ENCODE results near the gene DNMBP. TPM values are rescaled to one million over a fixed set of nuclear protein-coding genes. Genes with fewer than 3 reads are reported as not detected.

The DNMBP gene
- total and polyA plus RNA-seq, 2 donors (not counting 3 experiments of a cell fraction or from before 2014, with no cell fraction given), result 32.0 to 53.4 TPM

GRCh38 chr10:100019787-100020141 lies 10.0 kb upstream of the DNMBP start:
- dilution Hi-C loops (cut with MboI; ENCODE audit: extremely low pct_ligation_motif_present, low sequenced_read_pairs), result no loop called here
- DNase-seq (ENCODE audit: low read depth, low spot score), result no peak
- Histone ChIP-seq H3K9me3 (replicated peaks; ENCODE audit: control insufficient read depth, insufficient read depth, low read length) (no peaks in the 10 kb centered on the region), H2AFZ (ENCODE audit: low read depth, low read length) (no peak overlapping the region), H3K27me3 (ENCODE audit: control insufficient read depth in 2 of 2, insufficient read depth in 2 of 2, low read length in 2 of 2) (peaks cover 0 to 2% of the 10 kb centered on the region in 2 experiments), H3K9ac (replicated peaks; ENCODE audit: extremely low read depth, insufficient read depth, low read length) (no peak overlapping the region), H3K27ac (ENCODE audit: insufficient read depth, low read depth, low read length) (no peak overlapping the region), H3K79me2 (ENCODE audit: control insufficient read depth, insufficient read depth, low read length) (no peaks in the 10 kb centered on the region), H3K4me1 (ENCODE audit: control insufficient read depth, extremely low read depth, insufficient read depth, low read length) (no peaks in the 10 kb centered on the region), H3K36me3 (ENCODE audit: control insufficient read depth in 2 of 2, extremely low read depth in 1 of 2, insufficient read depth in 2 of 2, low read length in 2 of 2) (no peaks in the 10 kb centered on the region), H3K9me1 (replicated peaks; ENCODE audit: control insufficient read depth, extremely low read depth, insufficient read depth, low read length) (no peaks in the 10 kb centered on the region), H3K4me2 (ENCODE audit: insufficient read depth, low read length) (no peak overlapping the region), H3K4me3 (replicated peaks in 1 of 3; ENCODE audit: insufficient read depth in 1 of 3, low read depth in 1 of 3, low read length in 3 of 3) (no peak overlapping the region), H4K20me1 (replicated peaks; ENCODE audit: control insufficient read depth, extremely low read depth, insufficient read depth, low read length) (no peaks in the 10 kb centered on the region)
- CTCF ChIA-PET, result interaction anchor here (1.5 kb wide), 1 partner anchor 26 kb away, joined by 8 read pairs; no protein-coding TSS in a partner anchor
- POLR2A ChIA-PET, result no interaction called here
- intact Hi-C loops (cut with micrococcal nuclease), result no loop called here
- no peak for TF ChIP-seq POLR2AphosphoS5 (IDR thresholded peaks at IDR 0.05; ENCODE audit: insufficient read depth, low read depth, low read length)
- TF ChIP-seq CTCF (IDR thresholded peaks at IDR 0.05; ENCODE audit: extremely low read depth in 1 of 2, insufficient read depth in 1 of 2, low read depth in 1 of 2, low read length in 2 of 2), result no peak
- no peak for TF ChIP-seq GATA2 (IDR thresholded peaks at IDR 0.05; ENCODE audit: insufficient read depth, insufficient read length, low read depth, low read length)
- no peak for TF ChIP-seq JUN (IDR thresholded peaks at IDR 0.05; ENCODE audit: borderline replicate concordance, insufficient read depth, insufficient read length, low read depth)
- TF ChIP-seq POLR2A (IDR thresholded peaks at IDR 0.05; ENCODE audit: low read depth, low read length), result no peak
- no peak for TF ChIP-seq MAX (IDR thresholded peaks at IDR 0.05; ENCODE audit: insufficient read depth, insufficient read length)
- no peak for TF ChIP-seq FOS (IDR thresholded peaks at IDR 0.05; ENCODE audit: borderline replicate concordance, insufficient read depth, low read length)
- no peak for TF ChIP-seq MYC (IDR thresholded peaks at IDR 0.05; ENCODE audit: low read depth, low read length)
- no peak for TF ChIP-seq EZH2 (IDR thresholded peaks at IDR 0.05; ENCODE audit: borderline replicate concordance, low read depth, low read length, severe bottlenecking)
- no TSS peak for BruUV-seq (replicated peaks)
- FAIRE-seq, result no peak

Data from endothelial cell of umbilical vein (primary cell).